HUDEP-2 (cell line): ENCODE results near the gene SNPH.
"Not testable (repeated sequence)": the region's sequence is repeated elsewhere in the genome, so short reads cannot be mapped to it uniquely, and the experiment has no call there.

Experiments
- DNase-seq, 76 experiments: peaks; one replicate each; lab custom pipeline; 2025; ENCODE audit not compliant: unreplicated experiment in 76 of 76; lab: John Stamatoyannopoulos, UW

SNPH gene

GRCh38 chr20:1266167-1266973, at the start of gene SNPH:
TSS of gene SNPH (plus strand) at chr20:1266294. CDS start at chr20:1296240, 29,946 bp downstream.
- DNase-seq: peak in 25 of 76 experiments; percentile 7 to 59 (median 34)

GRCh38 chr20:1216527-1217427, 49.3 kb upstream of the SNPH start:
- not testable (repeated sequence) for DNase-seq

- DNase-seq: not testable (repeated sequence)
Observed at GRCh38 chr20:1222750-1223149, 43.3 kb upstream of the SNPH start.

- DNase-seq: no peak
Observed at GRCh38 chr20:1224205-1224890, 41.7 kb upstream of the SNPH start.

GRCh38 chr20:1225263-1225782, 40.8 kb upstream of the SNPH start:
- no peak for DNase-seq

- peak in 59 of 76 experiments; percentile 11 to 91 (median 71) for DNase-seq
Observed at GRCh38 chr20:1225783-1226654, 40.1 kb upstream of the SNPH start, which contains the start of gene RAD21L1. TSS of gene RAD21L1 (plus strand) at chr20:1226044. CDS start at chr20:1228454, 2,410 bp downstream.

- no peak for DNase-seq
Observed at GRCh38 chr20:1229541-1229940, 36.6 kb upstream of the SNPH start.

- no peak for DNase-seq
Observed at GRCh38 chr20:1232286-1233111, 33.6 kb upstream of the SNPH start.

- no peak for DNase-seq
Observed at GRCh38 chr20:1240549-1240948, 25.5 kb upstream of the SNPH start.

GRCh38 chr20:1241456-1241855, 24.6 kb upstream of the SNPH start:
- no peak for DNase-seq

GRCh38 chr20:1242099-1242498, 24.0 kb upstream of the SNPH start:
- DNase-seq: no peak

- DNase-seq: no peak
Observed at GRCh38 chr20:1242530-1242929, 23.6 kb upstream of the SNPH start.

- DNase-seq: no peak
Observed at GRCh38 chr20:1245578-1245977, 20.5 kb upstream of the SNPH start.

GRCh38 chr20:1247689-1248088, 18.4 kb upstream of the SNPH start:
- no peak for DNase-seq

- not testable (repeated sequence) for DNase-seq
Observed at GRCh38 chr20:1250282-1250681, 15.8 kb upstream of the SNPH start.

GRCh38 chr20:1252416-1252815, 13.7 kb upstream of the SNPH start:
- no peak for DNase-seq

- no peak for DNase-seq
Observed at GRCh38 chr20:1254254-1254653, 11.8 kb upstream of the SNPH start.

- peak in 5 of 76 experiments; percentile 8 to 54 (median 10) for DNase-seq
Observed at GRCh38 chr20:1255675-1256074, 10.4 kb upstream of the SNPH start.

GRCh38 chr20:1263853-1264252, 2.2 kb upstream of the SNPH start:
- no peak for DNase-seq
